Large intestine (tissue), 3 donors: ENCODE results near the gene ATP9A. TPM values are rescaled to one million over a fixed set of nuclear protein-coding genes. Genes with fewer than 3 reads are reported as not detected.
"Not testable (repeated sequence)": the region's sequence is repeated elsewhere in the genome, so short reads cannot be mapped to it uniquely, and the experiment has no call there.

ENCODE experiments used
- DNase-seq, 2 donors: peaks; one replicate each; pipeline versions ENCODE4 v3.0.0 to v3.0.0-alpha.2; 2013
- H3K27ac ChIP-seq: one replicate; pipeline ENCODE4 v1.5.1; 2013; ENCODE audit warnings: low read length
- H3K27me3 ChIP-seq: 2 replicates; pipeline ENCODE4 v1.6.1; 2013; ENCODE audit warnings: low read length; ENCODE audit not compliant: control insufficient read depth, insufficient read depth
- H3K36me3 ChIP-seq: 2 replicates; pipeline ENCODE4 v1.6.1; 2013; ENCODE audit warnings: low read length; ENCODE audit not compliant: control insufficient read depth, insufficient read depth
- H3K4me1 ChIP-seq: one replicate; pipeline ENCODE4 v1.6.1; 2013; ENCODE audit warnings: low read length; ENCODE audit not compliant: control insufficient read depth, insufficient read depth
- H3K4me3 ChIP-seq: one replicate; pipeline ENCODE4 v1.5.1; 2013; ENCODE audit warnings: low read length
- H3K9me3 ChIP-seq: one replicate; pipeline ENCODE4 v1.6.1; 2013; ENCODE audit warnings: mild to moderate bottlenecking, low read depth, low read length, moderate library complexity; ENCODE audit not compliant: control insufficient read depth
- WGBS: methylation state at CpG from one replicate; pipeline ENCODE4 v1.1.5; 2013; ENCODE audit warnings: low lambda C conversion rate; ENCODE audit not compliant: insufficient coverage; 5-methylcytosine and 5-hydroxymethylcytosine counted together
- polyA plus RNA-seq: library from polyadenylated mRNA; unstranded; fragments of 120-200 nt; gene quantifications from one replicate; pipeline ENCODE4 v1.2.1, GENCODE V29; 2013

ATP9A gene
- polyA plus RNA-seq, 1 donor, result 46.3 TPM

DNA sequence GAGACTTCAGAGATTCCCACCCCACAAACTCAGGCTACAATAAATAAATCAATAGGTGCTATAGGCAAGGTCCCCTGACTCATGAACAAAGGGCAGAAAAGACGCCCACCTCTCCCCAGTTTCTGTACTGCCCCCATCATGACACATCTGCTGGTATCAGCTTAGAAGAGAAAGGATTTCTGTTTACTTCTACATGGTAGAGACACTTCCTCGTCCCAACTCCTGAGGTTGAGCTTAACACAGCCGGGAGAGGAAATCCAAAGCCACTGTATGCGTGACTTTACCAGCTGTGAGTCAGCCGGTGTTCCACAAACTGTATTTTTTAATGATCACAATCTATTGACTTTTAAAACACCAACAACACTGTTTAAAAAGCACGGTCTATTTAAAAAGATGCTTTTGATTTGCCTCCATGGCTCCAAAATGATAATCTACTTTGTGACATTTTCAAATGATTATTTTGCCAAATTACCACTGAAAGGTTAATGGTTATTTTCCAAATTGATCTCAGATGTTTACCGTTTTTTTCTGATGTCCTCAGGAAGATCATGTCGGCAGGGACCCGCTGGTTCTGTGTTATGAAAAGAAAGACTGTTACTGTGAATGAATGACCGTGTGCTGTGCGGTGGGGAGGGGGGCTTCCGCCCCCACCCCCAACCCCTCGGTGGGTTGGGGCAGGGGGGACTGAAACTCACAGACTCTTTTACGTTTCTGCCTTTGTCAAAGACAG, 72.5 kb downstream of the ATP9A start:
- WGBS, result 83% methylated on average over 1 of the region's 14 CpGs
- H3K36me3 ChIP-seq, result peaks cover 22% of the 10 kb centered on the region
- H3K27me3 ChIP-seq, result no peaks in the 10 kb centered on the region
- H3K4me3 ChIP-seq, result no peak overlapping the region
- DNase-seq, result no peak
- no peaks in the 10 kb centered on the region for H3K9me3 ChIP-seq
- peaks cover 7% of the 10 kb centered on the region for H3K4me1 ChIP-seq
- H3K27ac ChIP-seq, result peak overlapping the region; percentile 20

- WGBS, result 80% methylated on average over 1 of the region's 13 CpGs
- DNase-seq, result no peak
- H3K4me3 ChIP-seq, result no peak overlapping the region
- peaks cover 7% of the 10 kb centered on the region for H3K4me1 ChIP-seq
- H3K36me3 ChIP-seq, result peaks cover 42% of the 10 kb centered on the region
- H3K27me3 ChIP-seq, result no peaks in the 10 kb centered on the region
- no peak overlapping the region for H3K27ac ChIP-seq
- no peaks in the 10 kb centered on the region for H3K9me3 ChIP-seq
These were observed 75.3 kb downstream of the ATP9A start for GRCh38 chr20:51692806-51693400.

- Histone ChIP-seq H3K27me3 (no peaks in the 10 kb centered on the region), H3K9me3 (no peaks in the 10 kb centered on the region), H3K4me3 (no peak overlapping the region), H3K4me1 (peaks cover 7% of the 10 kb centered on the region), H3K27ac (no peak overlapping the region), H3K36me3 (peaks cover 50% of the 10 kb centered on the region)
- no peak for DNase-seq
- WGBS, result 100% methylated on average over 1 of the region's 3 CpGs
These were observed 76.5 kb downstream of the ATP9A start for GRCh38 chr20:51691703-51692102.

GRCh38 chr20:51688600-51689244, 79.5 kb downstream of the ATP9A start:
- Histone ChIP-seq H3K36me3 (peaks cover 45% of the 10 kb centered on the region), H3K27ac (no peak overlapping the region), H3K9me3 (no peaks in the 10 kb centered on the region), H3K4me1 (no peaks in the 10 kb centered on the region), H3K4me3 (no peak overlapping the region), H3K27me3 (no peaks in the 10 kb centered on the region)
- 90% methylated on average over 2 of the region's 19 CpGs for WGBS
- DNase-seq, result no peak

GRCh38 chr20:51687630-51688029, 80.6 kb downstream of the ATP9A start:
- Histone ChIP-seq H3K9me3 (no peaks in the 10 kb centered on the region), H3K4me3 (no peak overlapping the region), H3K4me1 (no peaks in the 10 kb centered on the region), H3K36me3 (peaks cover 36% of the 10 kb centered on the region), H3K27me3 (no peaks in the 10 kb centered on the region), H3K27ac (no peak overlapping the region)
- no peak for DNase-seq
- WGBS, result 100% methylated on average over 1 of the region's 3 CpGs

- WGBS, result no CpG with 5 or more reads among the region's 8 CpGs
- no peak overlapping the region for H3K27ac ChIP-seq
- no peaks in the 10 kb centered on the region for H3K9me3 ChIP-seq
- no peaks in the 10 kb centered on the region for H3K4me1 ChIP-seq
- H3K36me3 ChIP-seq, result peaks cover 36% of the 10 kb centered on the region
- no peaks in the 10 kb centered on the region for H3K27me3 ChIP-seq
- no peak overlapping the region for H3K4me3 ChIP-seq
- no peak for DNase-seq
These were observed 81.1 kb downstream of the ATP9A start for GRCh38 chr20:51687108-51687507.

- H3K36me3 ChIP-seq, result peaks cover 40% of the 10 kb centered on the region
- WGBS, result 100% methylated on average over 1 of the region's 2 CpGs
- not testable (repeated sequence) for H3K4me3 ChIP-seq, H3K27me3 ChIP-seq, H3K9me3 ChIP-seq, H3K4me1 ChIP-seq, DNase-seq, H3K27ac ChIP-seq
These were observed 82.7 kb downstream of the ATP9A start for GRCh38 chr20:51685494-51685893.

GRCh38 chr20:51680067-51680749, 88.0 kb downstream of the ATP9A start:
- WGBS, result 50% methylated on average over 1 of the region's 10 CpGs
- Histone ChIP-seq H3K4me3 (no peak overlapping the region), H3K27ac (no peak overlapping the region), H3K9me3 (no peaks in the 10 kb centered on the region), H3K4me1 (peaks cover 4% of the 10 kb centered on the region), H3K36me3 (peaks cover 22% of the 10 kb centered on the region), H3K27me3 (no peaks in the 10 kb centered on the region)
- no peak for DNase-seq

DNA sequence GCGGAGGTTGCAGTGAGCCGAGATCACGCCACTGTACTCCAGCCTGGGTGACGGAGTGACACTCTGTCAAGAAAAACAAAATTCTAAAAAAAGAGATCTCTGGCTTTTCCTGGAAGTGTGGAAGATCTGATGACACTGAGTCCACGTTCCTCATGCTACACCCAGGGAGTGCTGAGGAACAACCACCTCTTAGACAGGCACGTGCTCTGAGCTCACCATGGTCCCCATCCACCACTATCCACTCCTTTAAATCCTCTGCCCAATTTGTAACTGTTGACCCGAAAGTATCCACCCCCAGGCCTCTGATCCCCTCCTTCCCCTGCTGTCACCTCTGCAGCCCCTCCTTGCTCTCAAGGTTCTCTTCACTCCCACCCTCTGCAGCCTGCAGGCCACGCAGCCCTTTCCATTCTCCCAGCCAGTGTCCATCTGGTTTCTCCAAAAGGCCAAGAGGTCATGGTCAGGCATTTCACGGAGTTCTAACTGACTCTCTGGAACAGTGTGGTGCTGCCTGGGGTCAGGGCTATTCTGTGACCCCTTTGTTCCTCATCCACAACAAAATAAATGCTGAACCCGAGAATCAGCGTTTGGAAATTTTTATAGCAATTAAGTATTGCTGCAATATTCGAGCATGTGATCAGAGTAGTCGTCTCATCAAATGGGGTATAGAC, 88.8 kb downstream of the ATP9A start:
- H3K27me3 ChIP-seq, result no peaks in the 10 kb centered on the region
- peaks cover 4% of the 10 kb centered on the region for H3K4me1 ChIP-seq
- H3K9me3 ChIP-seq, result no peaks in the 10 kb centered on the region
- no peak overlapping the region for H3K27ac ChIP-seq
- peaks cover 29% of the 10 kb centered on the region for H3K36me3 ChIP-seq
- no peak for DNase-seq
- 100% methylated on average over 3 of the region's 13 CpGs for WGBS
- H3K4me3 ChIP-seq, result no peak overlapping the region
